Omental fat pad (tissue), 4 donors: ENCODE data around the gene TTLL11. TPM values are rescaled to one million over a fixed set of nuclear protein-coding genes. Genes with fewer than 3 reads are reported as not detected.

Experiments used
- ATAC-seq: fragments of 150-250 bp; one replicate; pipeline ENCODE4 v1.9.1; 2016; ENCODE audit warnings: mild to moderate bottlenecking, moderate library complexity; ENCODE audit not compliant: low FRiP score
- DNase-seq: peaks from one replicate; pipeline ENCODE4 v3.0.0-alpha.2; 2019; ENCODE audit warnings: low spot score
- total RNA-seq, 4 donors: library from RNA; depleted of rRNA; stranded (reverse); fragments of >200 nt; gene quantifications; one replicate each; pipeline ENCODE4 v1.1.0, GENCODE V29; 2016
- TF ChIP-seq, protein P1 (sequence below), 3 donors: fragments of 450-650 bp; IDR thresholded peaks; one replicate each; pipeline ENCODE4 v1.5.1; 2016 to 2017; ENCODE audit warnings: antibody characterized with exemption in 3 of 3, mild to moderate bottlenecking in 3 of 3, moderate library complexity in 2 of 3

Gene TTLL11
- total RNA-seq, 4 donors from 2014 or later: 7.0 to 16.0 (median 10.2) TPM

DNA sequence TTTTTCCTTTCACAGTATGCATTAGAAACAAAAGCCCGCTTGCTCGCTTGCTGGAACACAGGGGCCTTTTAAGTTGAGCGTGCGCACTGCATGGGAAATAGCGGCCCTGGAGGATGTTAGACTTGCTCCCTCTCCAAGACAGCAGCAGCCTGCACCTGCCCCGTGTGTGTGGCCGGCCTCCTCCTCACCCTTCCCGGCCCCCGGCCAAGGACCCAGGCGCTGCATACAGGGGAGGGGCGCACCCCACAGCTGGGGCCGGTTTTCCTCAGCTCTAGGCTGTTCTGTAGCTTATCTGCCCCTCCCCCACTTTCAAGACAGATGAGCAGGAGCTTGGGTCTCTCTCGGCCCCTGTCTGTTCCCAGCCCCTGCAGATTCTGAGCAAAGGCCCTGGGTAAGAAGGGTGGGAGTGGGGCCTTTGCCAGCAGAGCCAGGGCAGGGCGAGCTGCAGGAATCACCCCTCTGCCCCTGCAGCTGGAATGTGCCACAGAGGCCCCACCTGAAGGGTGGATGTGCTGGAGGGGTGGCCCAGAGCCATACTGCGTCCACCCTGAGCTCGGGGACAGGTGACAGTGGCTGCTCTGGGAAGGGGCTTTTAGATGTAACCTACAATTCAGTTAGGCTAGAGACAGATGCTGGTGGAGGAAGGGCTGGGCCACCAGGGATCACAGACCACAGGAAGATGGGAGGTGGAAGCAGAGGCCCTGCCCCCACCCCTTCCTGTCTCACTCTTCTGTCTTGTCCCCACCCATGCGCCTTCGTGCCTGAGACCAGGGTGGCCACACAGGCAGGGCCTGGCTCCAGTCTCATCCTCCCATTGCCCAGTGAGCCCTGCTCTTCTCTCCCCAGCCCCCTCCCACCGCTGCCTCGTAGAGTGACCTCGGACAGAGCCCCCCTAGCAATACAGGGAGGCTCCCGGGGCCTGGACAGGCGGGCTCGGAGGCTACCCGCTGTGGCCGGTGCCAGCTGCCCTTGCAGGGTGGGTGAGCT, 309.3 kb downstream of the TTLL11 start:
- TF ChIP-seq, protein P1, sequence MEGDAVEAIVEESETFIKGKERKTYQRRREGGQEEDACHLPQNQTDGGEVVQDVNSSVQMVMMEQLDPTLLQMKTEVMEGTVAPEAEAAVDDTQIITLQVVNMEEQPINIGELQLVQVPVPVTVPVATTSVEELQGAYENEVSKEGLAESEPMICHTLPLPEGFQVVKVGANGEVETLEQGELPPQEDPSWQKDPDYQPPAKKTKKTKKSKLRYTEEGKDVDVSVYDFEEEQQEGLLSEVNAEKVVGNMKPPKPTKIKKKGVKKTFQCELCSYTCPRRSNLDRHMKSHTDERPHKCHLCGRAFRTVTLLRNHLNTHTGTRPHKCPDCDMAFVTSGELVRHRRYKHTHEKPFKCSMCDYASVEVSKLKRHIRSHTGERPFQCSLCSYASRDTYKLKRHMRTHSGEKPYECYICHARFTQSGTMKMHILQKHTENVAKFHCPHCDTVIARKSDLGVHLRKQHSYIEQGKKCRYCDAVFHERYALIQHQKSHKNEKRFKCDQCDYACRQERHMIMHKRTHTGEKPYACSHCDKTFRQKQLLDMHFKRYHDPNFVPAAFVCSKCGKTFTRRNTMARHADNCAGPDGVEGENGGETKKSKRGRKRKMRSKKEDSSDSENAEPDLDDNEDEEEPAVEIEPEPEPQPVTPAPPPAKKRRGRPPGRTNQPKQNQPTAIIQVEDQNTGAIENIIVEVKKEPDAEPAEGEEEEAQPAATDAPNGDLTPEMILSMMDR (IDR thresholded peaks at IDR 0.05): no peak
- DNase-seq: no peak
- ATAC-seq: no peak

DNA sequence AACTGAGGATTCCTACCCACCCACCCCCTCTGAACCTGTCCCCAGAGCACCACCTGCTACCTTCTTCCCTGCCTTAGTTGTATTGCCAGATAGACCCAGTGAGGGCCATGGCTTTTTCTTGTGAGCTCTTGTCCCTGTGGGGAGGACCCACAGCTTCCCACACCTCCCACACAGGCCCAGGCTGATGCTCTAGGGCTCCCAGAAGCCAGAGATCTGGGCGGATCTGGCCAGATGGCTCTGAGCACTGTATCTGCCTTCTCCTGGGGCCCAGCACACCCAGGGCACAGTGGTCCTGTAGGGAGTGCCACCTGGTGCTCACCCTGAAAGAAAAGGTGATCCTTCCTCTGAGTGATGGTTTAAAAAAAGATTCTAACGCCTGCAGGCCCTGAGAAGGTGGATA, 310.0 kb downstream of the TTLL11 start:
- TF ChIP-seq, protein P1 (IDR thresholded peaks at IDR 0.05): no peak
- DNase-seq: no peak
- no peak for ATAC-seq

DNA sequence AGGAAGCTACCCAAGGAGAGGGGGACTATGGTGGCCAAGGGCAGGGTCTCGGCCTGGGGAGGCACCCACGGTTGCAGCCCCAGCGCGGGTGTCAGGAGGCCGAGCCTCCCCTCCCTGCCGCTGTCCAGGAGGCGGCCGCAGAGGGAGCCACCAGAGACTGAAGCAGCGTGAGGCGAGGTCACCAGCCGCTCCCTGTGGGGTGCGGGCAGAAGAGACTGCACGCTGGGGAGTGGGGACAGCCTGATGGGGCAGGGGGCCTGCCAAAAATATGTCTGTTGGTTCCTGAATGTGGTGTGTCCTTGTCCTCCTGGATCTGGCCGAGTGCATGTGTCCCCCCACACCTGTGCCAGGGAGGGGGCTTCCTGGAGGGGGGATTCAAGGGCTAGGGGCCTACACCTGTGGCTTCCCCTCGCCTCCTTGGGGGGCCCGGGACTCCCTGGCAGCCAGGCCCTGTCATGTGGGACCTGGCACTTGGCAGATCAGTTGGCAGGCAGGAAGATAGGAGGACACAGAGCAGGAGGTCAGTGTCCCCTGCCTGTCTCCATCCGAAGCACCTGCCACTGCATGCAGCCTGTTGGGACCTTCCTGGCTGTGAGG, 310.5 kb downstream of the TTLL11 start:
- DNase-seq (no peak), ATAC-seq (no peak)
- TF ChIP-seq, protein P1 (IDR thresholded peaks at IDR 0.05): no peak

DNA sequence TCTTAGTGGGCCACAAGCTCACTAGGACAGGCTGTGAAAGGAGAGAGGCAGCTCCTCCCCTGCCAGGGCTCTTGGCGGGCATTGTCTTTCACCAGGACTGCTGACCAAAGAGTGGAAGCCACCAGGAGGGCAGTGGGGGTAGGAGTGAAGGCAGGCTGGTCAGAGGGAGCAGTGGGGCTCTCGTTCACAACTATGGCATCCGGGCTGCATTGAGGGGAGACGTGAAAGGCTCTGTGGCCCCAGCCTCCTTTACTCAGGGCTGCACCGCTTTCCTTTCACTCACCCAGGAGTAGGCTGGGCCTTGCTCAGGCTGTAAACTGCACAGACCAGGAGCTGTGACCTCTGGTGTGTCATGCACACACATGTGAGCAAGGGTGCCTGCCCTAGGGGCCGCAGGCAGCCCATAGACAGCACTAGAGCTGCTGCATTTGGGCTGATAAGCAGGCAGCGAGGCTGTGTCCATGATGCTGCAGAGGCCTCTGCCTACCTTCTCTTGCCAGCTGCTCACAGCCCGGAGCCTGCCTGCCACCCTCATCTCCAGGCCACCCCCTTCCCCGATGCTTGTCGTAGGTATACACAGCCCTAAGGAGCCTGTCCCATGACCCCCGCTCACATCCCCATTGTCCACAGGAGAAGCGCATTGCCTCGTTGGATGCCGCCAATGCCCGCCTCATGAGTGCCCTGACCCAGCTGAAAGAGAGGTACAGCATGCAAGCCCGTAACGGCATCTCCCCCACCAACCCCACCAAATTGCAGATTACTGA, 311.2 kb downstream of the TTLL11 start:
- no peak for ATAC-seq
- no peak for DNase-seq
- TF ChIP-seq, protein P1 (IDR thresholded peaks at IDR 0.05): no peak

DNA sequence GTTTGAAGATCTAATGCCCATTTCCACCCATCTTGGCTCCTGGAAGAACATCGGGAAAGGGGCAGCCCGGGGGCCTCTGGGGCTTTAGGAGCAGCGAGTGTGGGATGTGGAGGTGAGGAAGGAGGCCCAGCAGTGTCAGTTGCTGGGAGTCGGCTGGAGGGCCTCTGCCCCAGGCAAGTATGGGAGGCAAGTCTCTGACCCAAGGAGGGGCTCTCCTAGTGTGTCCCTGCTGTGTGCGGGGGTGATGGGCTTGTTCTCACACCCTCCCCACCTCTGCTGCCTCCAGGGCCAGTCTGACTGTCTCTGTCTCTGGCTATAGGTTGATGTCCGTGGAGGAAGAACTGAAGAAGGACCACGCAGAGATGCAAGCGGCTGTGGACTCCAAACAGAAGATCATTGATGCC, 312.0 kb downstream of the TTLL11 start:
- no peak for ATAC-seq
- DNase-seq: no peak

More for the DNA sequence above, 312.0 kb downstream of the TTLL11 start:
- TF ChIP-seq, protein P1 (IDR thresholded peaks at IDR 0.05): no peak
